ENCODE measurements around the gene CLK1. TPM values are rescaled to one million over a fixed set of nuclear protein-coding genes. Genes with fewer than 3 reads are reported as not detected.
A peak's percentile ranks its signal among the peaks of the same experiment; 100 is the strongest.

Gene CLK1
- total and polyA plus RNA-seq, 9 of the 15 experiments (the other 6 are each of a cell fraction or from before 2014, with no cell fraction given) = 29.3 to 99.2 (median 47.0) TPM

- TF ChIP-seq ZBTB40 (IDR thresholded peaks at IDR 0.05) (peak; percentile 50), ZBTB40 (CRISPR knock-in tag; IDR thresholded peaks at IDR 0.05) (no peak), PREB (CRISPR knock-in tag; IDR thresholded peaks at IDR 0.05) (no peak), ZFP36 (IDR thresholded peaks at IDR 0.05; ENCODE audit: low read depth, low read length, partially characterized antibody) (no peak), FUS (optimal IDR thresholded peaks at IDR 0.05; ENCODE audit: low read depth, low read length) (no peak), ETV6 (IDR thresholded peaks at IDR 0.05; ENCODE audit: borderline replicate concordance in 1 of 2, low read depth in 2 of 2, low read length in 1 of 2) (no peak), ETV6 (CRISPR knock-in tag; IDR thresholded peaks at IDR 0.05; ENCODE audit: borderline replicate concordance) (no peak), FOXK1 (CRISPR knock-in tag; IDR thresholded peaks at IDR 0.05; ENCODE audit: borderline replicate concordance) (no peak), HES1 (IDR thresholded peaks at IDR 0.05; ENCODE audit: low read depth) (no peak), SNIP1 (IDR thresholded peaks at IDR 0.05; ENCODE audit: low read depth) (no peak), RFX7 (CRISPR knock-in tag; IDR thresholded peaks at IDR 0.05) (no peak), SIN3B (IDR thresholded peaks at IDR 0.05; ENCODE audit: low read depth) (no peak), CBX1 (IDR thresholded peaks at IDR 0.05; ENCODE audit: low read depth) (no peak), ZBTB9 (CRISPR knock-in tag; IDR thresholded peaks at IDR 0.05) (no peak), SMC3 (conservative IDR thresholded peaks at IDR 0.05; ENCODE audit: insufficient read depth, low read depth, low read length) (0 out of 2 replicates have a peak, but pooled peaks have one; percentile 37)
Observed at GRCh38 chr2:200812122-200813022, 52.1 kb downstream of the CLK1 start (continued).

Data from K562 (cell line).